OCI-LY1 (cell line): Measurements from ENCODE around the gene LCN12.

ENCODE experiments used
- H2AFZ ChIP-seq: fragments of 200-600 bp; sonication (generic), shearing (Covaris generic); 2 replicates; pipeline ENCODE4 v1.6.0; 2014; ENCODE audit warnings: antibody characterized with exemption, mild to moderate bottlenecking, low read length
- H3F3A ChIP-seq: fragments of 200-600 bp; sonication (generic), shearing (Covaris generic); 2 replicates; pipeline ENCODE4 v1.6.0; 2014; ENCODE audit warnings: mild to moderate bottlenecking, antibody characterized with exemption, low read length, moderate library complexity; ENCODE audit not compliant: insufficient read depth
- H3K27ac ChIP-seq: fragments of 200-600 bp; sonication (generic); 2 replicates; pipeline ENCODE4 v1.5.1; 2014; ENCODE audit warnings: low read length, mixed run types, mild to moderate bottlenecking, low read depth; ENCODE audit not compliant: poor library complexity, severe bottlenecking
- H3K27me3 ChIP-seq: fragments of 200-600 bp; sonication (generic); 2 replicates; pipeline ENCODE4 v1.6.0; 2014; ENCODE audit warnings: antibody characterized with exemption, mild to moderate bottlenecking, low read length, moderate library complexity; ENCODE audit not compliant: insufficient read depth
- H3K36me3 ChIP-seq: fragments of 200-600 bp; sonication (generic); 2 replicates; pipeline ENCODE4 v1.6.1; 2014; ENCODE audit warnings: mild to moderate bottlenecking, antibody characterized with exemption, low read length, moderate library complexity, mixed read lengths; ENCODE audit not compliant: insufficient read depth
- H3K4me1 ChIP-seq: fragments of 200-600 bp; sonication (generic); 2 replicates; pipeline ENCODE4 v1.5.1; 2014; ENCODE audit warnings: mild to moderate bottlenecking, low read length, moderate library complexity; ENCODE audit not compliant: insufficient read depth, severe bottlenecking
- H3K4me2 ChIP-seq: fragments of 200-600 bp; sonication (generic), shearing (Covaris generic); 2 replicates; pipeline ENCODE4 v1.6.1; 2014; ENCODE audit warnings: low read length
- H3K4me3 ChIP-seq: fragments of 200-600 bp; sonication (generic); 2 replicates; pipeline ENCODE4 v1.5.1; 2014; ENCODE audit warnings: low read length, low read depth, mild to moderate bottlenecking, mixed read lengths; ENCODE audit not compliant: poor library complexity, severe bottlenecking
- H3K79me2 ChIP-seq: fragments of 200-600 bp; shearing (Covaris generic); 2 replicates; pipeline ENCODE4 v1.6.1; 2016; ENCODE audit warnings: mixed run types, low read length, mixed read lengths; ENCODE audit not compliant: insufficient read depth
- H3K9ac ChIP-seq: fragments of 200-600 bp; sonication (generic), shearing (Covaris generic); 2 replicates; pipeline ENCODE4 v1.6.1; 2014; ENCODE audit warnings: mild to moderate bottlenecking, low read length, mixed read lengths
- H3K9me2 ChIP-seq: fragments of 200-600 bp; sonication (generic), shearing (Covaris generic); 2 replicates; pipeline ENCODE4 v1.6.1; 2014; ENCODE audit warnings: low read depth, mild to moderate bottlenecking, low read length, mixed read lengths
- H3K9me3 ChIP-seq: fragments of 200-600 bp; shearing (Covaris generic); 2 replicates; pipeline ENCODE4 v1.6.1; 2014; ENCODE audit warnings: low read length, mixed read lengths
- H4K20me1 ChIP-seq: fragments of 200-600 bp; sonication (generic), shearing (Covaris generic); 2 replicates; pipeline ENCODE4 v1.6.0; 2016; ENCODE audit warnings: mild to moderate bottlenecking, low read length; ENCODE audit not compliant: insufficient read depth
- EZH2 ChIP-seq: fragments of 200-600 bp; sonication (generic), shearing (Covaris generic); IDR thresholded peaks from 2 replicates; pipeline ENCODE4 v1.8.0; 2017; ENCODE audit warnings: borderline replicate concordance, mixed run types, mild to moderate bottlenecking, antibody characterized with exemption, low read length, moderate library complexity, mixed read lengths
- TF ChIP-seq, protein P1 (sequence below): fragments of 200-600 bp; sonication (generic), shearing (Covaris generic); IDR thresholded peaks from 2 replicates; pipeline ENCODE4 v1.5.1; 2017; ENCODE audit warnings: mild to moderate bottlenecking, antibody characterized with exemption, low read length, moderate library complexity, mixed read lengths

LCN12 gene

DNA sequence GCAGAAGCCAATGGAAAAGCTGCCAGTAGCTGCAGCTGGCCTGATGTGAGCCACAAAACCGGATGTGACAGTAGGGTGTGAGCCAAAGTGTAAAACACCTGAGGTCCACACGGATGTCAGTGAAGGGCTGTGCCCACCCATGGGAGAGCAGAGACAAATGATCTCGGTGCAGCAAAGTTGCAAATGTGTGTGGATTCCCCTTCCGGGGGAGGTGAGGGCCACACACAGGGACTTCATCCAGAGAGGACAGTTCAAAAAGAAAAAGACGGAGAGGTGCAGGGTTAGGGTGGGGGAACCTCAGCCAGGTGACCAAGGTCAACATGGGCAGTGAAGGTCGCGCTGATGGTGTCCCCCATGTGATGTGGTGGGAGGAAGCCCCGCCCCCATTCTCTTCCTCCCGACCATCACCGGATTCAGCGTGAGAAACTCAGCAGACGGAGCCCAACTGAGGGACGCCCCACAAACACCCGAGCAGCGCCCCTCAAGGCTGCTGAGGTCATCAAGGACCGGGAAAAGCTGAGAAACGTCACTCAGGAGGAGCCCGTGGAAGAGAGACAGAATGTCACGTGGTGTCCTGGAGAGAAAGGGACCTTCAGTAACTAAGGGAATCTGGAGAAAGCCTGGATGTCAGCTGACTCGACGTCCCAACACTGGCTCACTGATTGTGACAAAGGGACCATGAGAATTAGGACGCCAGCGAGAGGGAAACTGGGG is 13.9 kb downstream of the LCN12 start:
- Histone ChIP-seq H3K36me3 (no peaks in the 10 kb centered on the region), H3K79me2 (no peaks in the 10 kb centered on the region), H3F3A (no peaks in the 10 kb centered on the region), H3K4me2 (no peak overlapping the region), H3K27ac (no peak overlapping the region), H3K9me3 (no peaks in the 10 kb centered on the region), H2AFZ (no peak overlapping the region), H3K4me3 (no peak overlapping the region), H3K4me1 (peaks cover 5% of the 10 kb centered on the region), H3K27me3 (peaks cover 13% of the 10 kb centered on the region; the same call in 1 of the 2 replicates), H3K9me2 (no peaks in the 10 kb centered on the region), H3K9ac (no peak overlapping the region), H4K20me1 (no peaks in the 10 kb centered on the region)
- TF ChIP-seq, protein P1, sequence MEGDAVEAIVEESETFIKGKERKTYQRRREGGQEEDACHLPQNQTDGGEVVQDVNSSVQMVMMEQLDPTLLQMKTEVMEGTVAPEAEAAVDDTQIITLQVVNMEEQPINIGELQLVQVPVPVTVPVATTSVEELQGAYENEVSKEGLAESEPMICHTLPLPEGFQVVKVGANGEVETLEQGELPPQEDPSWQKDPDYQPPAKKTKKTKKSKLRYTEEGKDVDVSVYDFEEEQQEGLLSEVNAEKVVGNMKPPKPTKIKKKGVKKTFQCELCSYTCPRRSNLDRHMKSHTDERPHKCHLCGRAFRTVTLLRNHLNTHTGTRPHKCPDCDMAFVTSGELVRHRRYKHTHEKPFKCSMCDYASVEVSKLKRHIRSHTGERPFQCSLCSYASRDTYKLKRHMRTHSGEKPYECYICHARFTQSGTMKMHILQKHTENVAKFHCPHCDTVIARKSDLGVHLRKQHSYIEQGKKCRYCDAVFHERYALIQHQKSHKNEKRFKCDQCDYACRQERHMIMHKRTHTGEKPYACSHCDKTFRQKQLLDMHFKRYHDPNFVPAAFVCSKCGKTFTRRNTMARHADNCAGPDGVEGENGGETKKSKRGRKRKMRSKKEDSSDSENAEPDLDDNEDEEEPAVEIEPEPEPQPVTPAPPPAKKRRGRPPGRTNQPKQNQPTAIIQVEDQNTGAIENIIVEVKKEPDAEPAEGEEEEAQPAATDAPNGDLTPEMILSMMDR, result no peak
- TF ChIP-seq EZH2, result no peak

DNA sequence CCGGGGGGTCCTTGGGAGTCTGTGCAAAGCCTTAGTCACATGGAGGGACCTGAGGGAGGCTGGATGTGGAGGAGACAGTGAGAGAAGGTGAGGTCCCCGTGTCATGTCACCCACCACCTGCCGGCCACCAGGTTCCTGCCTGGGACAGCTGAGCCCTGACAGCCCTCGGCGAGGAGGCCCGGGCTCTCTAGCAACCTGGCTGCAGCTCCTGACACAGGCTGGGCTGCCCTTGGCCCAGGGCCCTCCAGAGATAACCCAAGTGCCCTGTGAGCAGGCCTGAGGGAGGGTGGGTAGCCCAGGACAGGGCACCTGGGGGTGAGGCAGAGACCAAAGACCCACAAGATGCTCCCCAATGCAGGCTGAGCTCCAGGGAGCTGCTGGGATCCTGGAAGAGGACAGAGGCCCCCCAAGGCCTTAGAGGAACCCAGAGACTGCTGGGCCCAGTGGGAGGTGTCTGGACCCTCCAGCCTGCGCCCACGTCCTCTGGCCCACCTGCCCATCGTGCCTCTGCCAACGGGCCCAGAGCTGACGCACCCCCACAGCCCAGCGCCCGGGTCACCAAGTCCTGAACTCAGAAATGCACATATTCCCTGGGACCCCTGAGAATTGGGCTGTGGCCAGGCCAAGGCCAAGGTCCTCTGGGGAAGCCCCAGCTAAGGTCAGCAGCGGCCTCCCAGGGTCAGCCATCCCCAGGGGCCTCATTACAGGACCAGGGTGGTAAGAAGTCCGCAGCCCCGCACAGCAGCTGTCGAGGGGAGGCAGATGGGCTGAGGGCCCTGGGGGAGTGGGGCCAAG is 16.5 kb downstream of the LCN12 start:
- Histone ChIP-seq H3K27me3 (peaks cover 7% of the 10 kb centered on the region; the same call in 1 of the 2 replicates), H4K20me1 (no peaks in the 10 kb centered on the region), H3K9me3 (no peaks in the 10 kb centered on the region), H3K79me2 (no peaks in the 10 kb centered on the region), H3F3A (no peaks in the 10 kb centered on the region), H3K9ac (no peak overlapping the region), H3K4me1 (peaks cover 5% of the 10 kb centered on the region), H3K4me3 (no peak overlapping the region), H3K27ac (no peak overlapping the region), H2AFZ (no peak overlapping the region), H3K9me2 (no peaks in the 10 kb centered on the region), H3K4me2 (no peak overlapping the region), H3K36me3 (no peaks in the 10 kb centered on the region)
- TF ChIP-seq, protein P1, result no peak
- no peak for TF ChIP-seq EZH2

DNA sequence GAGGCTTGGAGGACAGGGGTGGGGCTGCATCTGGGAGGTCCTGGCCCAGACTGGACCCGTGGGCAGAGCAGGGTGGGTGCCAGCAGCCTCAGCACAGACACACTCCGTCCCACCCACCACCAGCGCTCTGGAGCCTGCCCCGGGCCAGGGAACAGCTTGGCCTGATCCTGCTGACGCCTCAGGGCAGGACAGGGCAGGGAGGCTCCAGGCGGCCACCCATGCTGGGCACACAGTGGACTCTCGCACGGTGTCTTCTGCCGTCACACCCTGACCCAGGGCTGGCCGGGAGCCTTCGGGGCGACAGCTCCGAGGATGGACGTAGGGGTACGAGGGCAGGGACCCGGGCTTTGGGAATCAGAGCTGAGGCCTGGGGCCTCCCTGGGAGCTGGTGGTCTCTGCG is 17.1 kb downstream of the LCN12 start:
- Histone ChIP-seq H3K9ac (no peak overlapping the region), H2AFZ (no peak overlapping the region), H3K9me2 (no peaks in the 10 kb centered on the region), H3K4me3 (no peak overlapping the region), H4K20me1 (no peaks in the 10 kb centered on the region), H3K4me1 (peaks cover 5% of the 10 kb centered on the region), H3F3A (no peaks in the 10 kb centered on the region), H3K27me3 (peaks cover 4% of the 10 kb centered on the region; the same call in 1 of the 2 replicates), H3K9me3 (no peaks in the 10 kb centered on the region), H3K36me3 (no peaks in the 10 kb centered on the region), H3K79me2 (no peaks in the 10 kb centered on the region), H3K27ac (no peak overlapping the region), H3K4me2 (no peak overlapping the region)
- TF ChIP-seq, protein P1, result no peak
- no peak for TF ChIP-seq EZH2
